HL-60 (cell line): Measurements from ENCODE around the gene DMXL1.
A peak's percentile ranks its signal among the peaks of the same experiment; 100 is the strongest.

Source experiments
- DNase-seq, 2 experiments: peaks; one replicate each; pipeline ENCODE4 v3.0.0-alpha.2; 2010 to 2020; ENCODE audit warnings: low read depth in 1 of 2, low spot score in 1 of 2
- H3K27ac ChIP-seq: fragments of 250-450 bp; sonication (Bioruptor Pico); replicated peaks from 2 replicates; pipeline ENCODE4 v1.5.1; 2020; ENCODE audit warnings: mild to moderate bottlenecking, moderate library complexity
- H3K27me3 ChIP-seq: fragments of 250-450 bp; sonication (Bioruptor Pico); 2 replicates; pipeline ENCODE4 v1.5.1; 2021; ENCODE audit warnings: mild to moderate bottlenecking, moderate library complexity; ENCODE audit not compliant: insufficient read depth, poor library complexity, severe bottlenecking
- H3K4me3 ChIP-seq: replicated peaks from 2 replicates; pipeline ENCODE4 v1.5.1; 2011; ENCODE audit warnings: mild to moderate bottlenecking, control low read depth, low read length; ENCODE audit not compliant: insufficient read depth
- GABPA ChIP-seq: IDR thresholded peaks from 2 replicates; pipeline ENCODE4 v1.6.1; 2012; ENCODE audit warnings: low read depth
- POLR2AphosphoS5 ChIP-seq: IDR thresholded peaks from 2 replicates; pipeline ENCODE4 v1.6.1; 2012; ENCODE audit warnings: low read depth
- SPI1 ChIP-seq: IDR thresholded peaks from 2 replicates; pipeline ENCODE4 v1.6.1; 2012; ENCODE audit warnings: low read depth, mild to moderate bottlenecking, borderline replicate concordance
- TF ChIP-seq, protein P1 (sequence below): IDR thresholded peaks from 2 replicates; pipeline ENCODE4 v1.6.1; 2012; ENCODE audit warnings: low read depth; ENCODE audit not compliant: insufficient replicate concordance
- TF ChIP-seq, protein P2 (sequence below): IDR thresholded peaks from one replicate; pipeline ENCODE4 v1.5.1; 2011; ENCODE audit warnings: low read length, control low read depth, inconsistent platforms; ENCODE audit not compliant: insufficient read depth

DMXL1 gene

DNA sequence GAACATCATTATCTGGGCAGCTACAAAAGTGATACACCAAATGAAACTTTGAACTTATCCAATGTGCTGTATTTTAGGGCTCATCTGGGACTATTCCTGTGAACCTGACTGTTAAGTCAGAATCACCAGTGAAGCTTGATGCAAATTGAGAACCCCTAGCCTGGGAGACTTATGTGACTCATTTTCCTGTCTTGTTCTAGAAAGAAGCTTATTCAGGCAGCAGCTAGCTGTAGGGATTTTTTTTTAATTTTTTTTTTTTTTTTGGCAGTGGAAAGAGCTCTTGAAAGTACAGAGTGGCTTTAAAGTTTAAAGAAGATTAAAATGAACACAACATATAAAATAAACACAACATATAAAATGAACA lies 203.9 kb downstream of the DMXL1 start:
- DNase-seq: no peak
- no peak for TF ChIP-seq GABPA
- no peak for TF ChIP-seq POLR2AphosphoS5
- TF ChIP-seq SPI1: no peak
- TF ChIP-seq, protein P1, sequence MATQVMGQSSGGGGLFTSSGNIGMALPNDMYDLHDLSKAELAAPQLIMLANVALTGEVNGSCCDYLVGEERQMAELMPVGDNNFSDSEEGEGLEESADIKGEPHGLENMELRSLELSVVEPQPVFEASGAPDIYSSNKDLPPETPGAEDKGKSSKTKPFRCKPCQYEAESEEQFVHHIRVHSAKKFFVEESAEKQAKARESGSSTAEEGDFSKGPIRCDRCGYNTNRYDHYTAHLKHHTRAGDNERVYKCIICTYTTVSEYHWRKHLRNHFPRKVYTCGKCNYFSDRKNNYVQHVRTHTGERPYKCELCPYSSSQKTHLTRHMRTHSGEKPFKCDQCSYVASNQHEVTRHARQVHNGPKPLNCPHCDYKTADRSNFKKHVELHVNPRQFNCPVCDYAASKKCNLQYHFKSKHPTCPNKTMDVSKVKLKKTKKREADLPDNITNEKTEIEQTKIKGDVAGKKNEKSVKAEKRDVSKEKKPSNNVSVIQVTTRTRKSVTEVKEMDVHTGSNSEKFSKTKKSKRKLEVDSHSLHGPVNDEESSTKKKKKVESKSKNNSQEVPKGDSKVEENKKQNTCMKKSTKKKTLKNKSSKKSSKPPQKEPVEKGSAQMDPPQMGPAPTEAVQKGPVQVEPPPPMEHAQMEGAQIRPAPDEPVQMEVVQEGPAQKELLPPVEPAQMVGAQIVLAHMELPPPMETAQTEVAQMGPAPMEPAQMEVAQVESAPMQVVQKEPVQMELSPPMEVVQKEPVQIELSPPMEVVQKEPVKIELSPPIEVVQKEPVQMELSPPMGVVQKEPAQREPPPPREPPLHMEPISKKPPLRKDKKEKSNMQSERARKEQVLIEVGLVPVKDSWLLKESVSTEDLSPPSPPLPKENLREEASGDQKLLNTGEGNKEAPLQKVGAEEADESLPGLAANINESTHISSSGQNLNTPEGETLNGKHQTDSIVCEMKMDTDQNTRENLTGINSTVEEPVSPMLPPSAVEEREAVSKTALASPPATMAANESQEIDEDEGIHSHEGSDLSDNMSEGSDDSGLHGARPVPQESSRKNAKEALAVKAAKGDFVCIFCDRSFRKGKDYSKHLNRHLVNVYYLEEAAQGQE: no peak
- TF ChIP-seq, protein P2, sequence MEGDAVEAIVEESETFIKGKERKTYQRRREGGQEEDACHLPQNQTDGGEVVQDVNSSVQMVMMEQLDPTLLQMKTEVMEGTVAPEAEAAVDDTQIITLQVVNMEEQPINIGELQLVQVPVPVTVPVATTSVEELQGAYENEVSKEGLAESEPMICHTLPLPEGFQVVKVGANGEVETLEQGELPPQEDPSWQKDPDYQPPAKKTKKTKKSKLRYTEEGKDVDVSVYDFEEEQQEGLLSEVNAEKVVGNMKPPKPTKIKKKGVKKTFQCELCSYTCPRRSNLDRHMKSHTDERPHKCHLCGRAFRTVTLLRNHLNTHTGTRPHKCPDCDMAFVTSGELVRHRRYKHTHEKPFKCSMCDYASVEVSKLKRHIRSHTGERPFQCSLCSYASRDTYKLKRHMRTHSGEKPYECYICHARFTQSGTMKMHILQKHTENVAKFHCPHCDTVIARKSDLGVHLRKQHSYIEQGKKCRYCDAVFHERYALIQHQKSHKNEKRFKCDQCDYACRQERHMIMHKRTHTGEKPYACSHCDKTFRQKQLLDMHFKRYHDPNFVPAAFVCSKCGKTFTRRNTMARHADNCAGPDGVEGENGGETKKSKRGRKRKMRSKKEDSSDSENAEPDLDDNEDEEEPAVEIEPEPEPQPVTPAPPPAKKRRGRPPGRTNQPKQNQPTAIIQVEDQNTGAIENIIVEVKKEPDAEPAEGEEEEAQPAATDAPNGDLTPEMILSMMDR: no peak
- H3K4me3 ChIP-seq: no peak overlapping the region
- peak overlapping the region; percentile 98 for H3K27ac ChIP-seq
- no peaks in the 10 kb centered on the region for H3K27me3 ChIP-seq

DNA sequence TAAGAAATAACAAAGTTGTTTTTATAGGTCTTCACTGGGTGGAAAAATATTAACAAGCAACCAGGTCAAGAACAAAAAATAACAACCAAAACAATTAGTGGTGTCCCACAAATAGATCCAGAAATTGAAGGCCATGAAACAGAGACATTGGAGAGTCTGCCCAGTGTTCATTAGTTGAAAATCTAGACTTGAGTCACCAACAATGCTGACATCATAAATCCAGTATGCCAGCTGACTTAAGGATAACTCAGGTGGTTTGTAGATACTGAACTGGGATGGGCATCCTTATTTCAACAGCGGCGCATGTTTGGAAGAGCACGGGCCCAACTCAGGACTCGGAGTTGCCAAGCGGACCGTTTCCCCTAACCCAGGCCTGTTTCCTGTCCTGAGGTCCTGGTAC lies 204.3 kb downstream of the DMXL1 start:
- H3K4me3 ChIP-seq: no peak overlapping the region
- DNase-seq: no peak
- TF ChIP-seq, protein P1: no peak
- TF ChIP-seq, protein P2: no peak
- TF ChIP-seq GABPA: no peak
- H3K27ac ChIP-seq: peak overlapping the region; percentile 98
- no peaks in the 10 kb centered on the region for H3K27me3 ChIP-seq

DNA sequence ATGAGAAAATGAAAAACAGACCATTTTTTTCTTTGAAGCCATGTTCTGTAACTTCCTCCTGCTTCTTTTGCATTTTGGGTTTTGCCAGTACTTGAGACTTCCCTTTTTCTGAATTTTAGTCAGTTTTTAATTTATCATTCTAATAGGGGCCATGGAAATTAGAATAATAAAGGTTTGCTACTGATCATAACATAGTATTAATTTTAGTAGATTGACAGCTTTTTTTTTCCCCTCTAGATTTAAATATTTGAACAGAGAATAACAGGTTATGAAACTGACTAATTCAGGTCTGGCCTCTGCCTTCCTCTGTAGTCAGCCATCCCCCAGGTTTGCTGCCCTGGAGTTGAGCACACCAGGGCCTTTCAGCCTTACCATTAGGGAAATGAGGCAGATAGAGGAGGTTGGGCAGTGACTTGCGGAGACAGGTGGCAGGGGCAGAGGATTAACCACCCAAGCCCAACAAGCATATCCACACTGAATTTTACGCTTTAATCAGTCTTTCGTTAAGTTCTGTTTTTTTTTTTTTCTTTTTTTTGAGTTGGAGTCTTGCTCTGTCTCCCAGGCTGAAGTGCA lies 204.8 kb downstream of the DMXL1 start:
- peak in 1 of 2 experiments; percentile 57 for DNase-seq
- H3K27ac ChIP-seq: peak overlapping the region; percentile 98
- H3K27me3 ChIP-seq: no peaks in the 10 kb centered on the region
- no peak overlapping the region for H3K4me3 ChIP-seq
- peak; percentile 77 for TF ChIP-seq SPI1
- TF ChIP-seq, protein P2: no peak

DNA sequence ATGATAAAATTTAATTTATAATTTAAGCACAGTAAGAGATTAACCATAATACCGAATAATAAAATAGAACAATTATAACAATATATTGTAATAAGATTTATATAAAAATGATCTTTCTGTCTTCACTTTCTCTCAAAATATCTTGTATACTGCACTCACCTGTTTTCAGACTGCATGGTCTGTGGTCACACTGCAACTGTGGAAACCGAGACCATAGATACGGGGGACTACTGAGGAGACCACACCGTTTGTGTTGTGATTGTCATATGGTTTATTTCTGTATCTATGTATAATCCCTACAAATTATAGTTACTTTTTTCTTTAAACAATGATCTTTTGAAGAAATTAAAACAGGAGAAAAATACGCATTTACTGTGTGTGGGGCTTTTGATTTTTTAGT lies 206.1 kb downstream of the DMXL1 start:
- no peaks in the 10 kb centered on the region for H3K27me3 ChIP-seq
- no peak for DNase-seq
- no peak for TF ChIP-seq SPI1
- no peak overlapping the region for H3K4me3 ChIP-seq
- peak overlapping the region; percentile 98; the same call in 1 of the 2 replicates for H3K27ac ChIP-seq
